NCI-H226 (cell line): Measurements from ENCODE around the gene HMGN1.

Source experiments
- DNase-seq: peaks from one replicate; pipeline ENCODE4 v3.0.0-alpha.2; 2015

Gene HMGN1

GRCh38 chr21:39366563-39366962, 17.7 kb upstream of the HMGN1 start:
- DNase-seq = no peak

GRCh38 chr21:39364949-39365348, 16.1 kb upstream of the HMGN1 start:
- no peak for DNase-seq

- DNase-seq = no peak
Measured at GRCh38 chr21:39363607-39364555, 15.0 kb upstream of the HMGN1 start.

GRCh38 chr21:39362733-39363132, 13.8 kb upstream of the HMGN1 start:
- DNase-seq = no peak

GRCh38 chr21:39359382-39359781, 10.5 kb upstream of the HMGN1 start:
- DNase-seq = no peak

- no peak for DNase-seq
Measured at GRCh38 chr21:39353295-39353694, 4.4 kb upstream of the HMGN1 start.

GRCh38 chr21:39350094-39351005, 1.5 kb upstream of the HMGN1 start:
- DNase-seq = no peak

GRCh38 chr21:39349211-39350093, 564 bp upstream of the HMGN1 start:
- DNase-seq = peak; percentile 96

GRCh38 chr21:39348040-39348354, 891 bp downstream of the HMGN1 start:
- no peak for DNase-seq

- DNase-seq = no peak
Measured at GRCh38 chr21:39347537-39347936, 1.4 kb downstream of the HMGN1 start.

- no peak for DNase-seq
Measured at GRCh38 chr21:39346671-39347331, 2.1 kb downstream of the HMGN1 start.

GRCh38 chr21:39346206-39346605, 2.7 kb downstream of the HMGN1 start:
- no peak for DNase-seq

- no peak for DNase-seq
Measured at GRCh38 chr21:39345440-39345839, 3.4 kb downstream of the HMGN1 start.

- DNase-seq = no peak
Measured at GRCh38 chr21:39344848-39345247, 4.0 kb downstream of the HMGN1 start.

GRCh38 chr21:39341249-39341923, 7.5 kb downstream of the HMGN1 start:
- DNase-seq = no peak

- no peak for DNase-seq
Measured at GRCh38 chr21:39340687-39341086, 8.2 kb downstream of the HMGN1 start.

GRCh38 chr21:39339231-39339630, 9.7 kb downstream of the HMGN1 start:
- no peak for DNase-seq

GRCh38 chr21:39336457-39337008, 12.4 kb downstream of the HMGN1 start:
- DNase-seq = no peak

GRCh38 chr21:39334611-39335010, 14.3 kb downstream of the HMGN1 start:
- no peak for DNase-seq

- no peak for DNase-seq
Measured at GRCh38 chr21:39332175-39332574, 16.7 kb downstream of the HMGN1 start.

GRCh38 chr21:39330001-39330400, 18.9 kb downstream of the HMGN1 start:
- no peak for DNase-seq
